GM12872 (cell line): Measurements from ENCODE around the gene KRTAP23-1.
A peak's percentile ranks its signal among the peaks of the same experiment; 100 is the strongest.

Source experiments
- TF ChIP-seq, protein P1 (sequence below): IDR thresholded peaks from 3 replicates; pipeline ENCODE4 v1.5.1; 2011; ENCODE audit warnings: low read depth, mild to moderate bottlenecking, low read length, moderate library complexity; ENCODE audit not compliant: insufficient read depth

KRTAP23-1 gene

DNA sequence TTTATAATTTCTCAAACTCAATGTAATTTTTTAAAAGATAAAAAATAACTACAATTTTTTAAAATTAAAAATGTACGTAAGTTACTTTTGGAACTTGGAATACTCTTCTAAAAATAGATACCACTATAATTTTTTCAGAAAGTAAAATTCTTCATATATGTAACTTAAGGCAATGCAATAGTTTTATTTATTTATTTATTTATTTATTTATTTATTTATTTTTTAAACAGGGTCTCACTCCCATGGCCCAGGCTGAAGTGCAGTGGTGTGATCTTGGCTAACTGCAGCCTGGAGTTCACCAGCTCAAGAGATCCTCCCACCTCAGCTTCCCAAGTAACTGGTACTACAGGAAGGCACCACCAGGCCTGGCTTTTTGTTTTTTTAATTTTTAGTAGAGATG is 3.1 kb upstream of the KRTAP23-1 start:
- TF ChIP-seq, protein P1, sequence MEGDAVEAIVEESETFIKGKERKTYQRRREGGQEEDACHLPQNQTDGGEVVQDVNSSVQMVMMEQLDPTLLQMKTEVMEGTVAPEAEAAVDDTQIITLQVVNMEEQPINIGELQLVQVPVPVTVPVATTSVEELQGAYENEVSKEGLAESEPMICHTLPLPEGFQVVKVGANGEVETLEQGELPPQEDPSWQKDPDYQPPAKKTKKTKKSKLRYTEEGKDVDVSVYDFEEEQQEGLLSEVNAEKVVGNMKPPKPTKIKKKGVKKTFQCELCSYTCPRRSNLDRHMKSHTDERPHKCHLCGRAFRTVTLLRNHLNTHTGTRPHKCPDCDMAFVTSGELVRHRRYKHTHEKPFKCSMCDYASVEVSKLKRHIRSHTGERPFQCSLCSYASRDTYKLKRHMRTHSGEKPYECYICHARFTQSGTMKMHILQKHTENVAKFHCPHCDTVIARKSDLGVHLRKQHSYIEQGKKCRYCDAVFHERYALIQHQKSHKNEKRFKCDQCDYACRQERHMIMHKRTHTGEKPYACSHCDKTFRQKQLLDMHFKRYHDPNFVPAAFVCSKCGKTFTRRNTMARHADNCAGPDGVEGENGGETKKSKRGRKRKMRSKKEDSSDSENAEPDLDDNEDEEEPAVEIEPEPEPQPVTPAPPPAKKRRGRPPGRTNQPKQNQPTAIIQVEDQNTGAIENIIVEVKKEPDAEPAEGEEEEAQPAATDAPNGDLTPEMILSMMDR = no peak

GRCh38 chr21:30349572-30349971 is 1.2 kb upstream of the KRTAP23-1 start:
- TF ChIP-seq, protein P1 = no peak

- TF ChIP-seq, protein P1 = no peak
These were observed 3.4 kb downstream of the KRTAP23-1 start for GRCh38 chr21:30345014-30345413.

- TF ChIP-seq, protein P1 = peak; percentile 54; the same call in 2 of the 3 replicates
These were observed 7.5 kb downstream of the KRTAP23-1 start for GRCh38 chr21:30340714-30341573.

DNA sequence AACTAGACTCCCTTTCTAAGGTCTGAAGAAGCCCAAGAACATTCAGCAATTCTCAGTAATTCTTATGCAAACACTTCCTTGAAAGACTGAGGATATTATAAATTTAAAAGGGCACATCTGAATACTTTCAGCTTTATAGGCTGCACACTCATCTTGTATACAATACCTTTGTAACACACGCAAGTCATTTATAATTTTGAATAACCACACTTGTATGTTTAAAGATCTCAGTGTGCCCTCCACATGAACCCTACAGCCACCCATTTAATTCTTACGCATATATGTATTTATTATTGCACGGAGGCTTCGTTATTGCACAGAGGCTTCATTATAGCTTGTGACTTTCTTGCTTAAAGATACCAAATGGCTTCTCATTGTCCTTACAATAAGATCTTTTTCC is 9.7 kb downstream of the KRTAP23-1 start:
- TF ChIP-seq, protein P1 = no peak

- TF ChIP-seq, protein P1 = no peak
These were observed 10.6 kb downstream of the KRTAP23-1 start for GRCh38 chr21:30337772-30338171.

GRCh38 chr21:30337276-30337744 is 11.1 kb downstream of the KRTAP23-1 start, which contains the start of gene KRTAP27-1:
TSS of gene KRTAP27-1 (minus strand) at chr21:30337694. CDS start at chr21:30337668, 26 bp downstream.
- TF ChIP-seq, protein P1 = no peak
